ENCODE data around the gene FLII. TPM values are rescaled to one million over a fixed set of nuclear protein-coding genes. Genes with fewer than 3 reads are reported as not detected.
"Not testable (repeated sequence)": the region's sequence is repeated elsewhere in the genome, so short reads cannot be mapped to it uniquely, and the experiment has no call there.

Gene FLII
- total and polyA plus RNA-seq, 2 of the 8 experiments (the other 6 are each of a cell fraction or from before 2014, with no cell fraction given): 300 to 549 TPM

GRCh38 chr17:18298061-18298460 is 39.5 kb upstream of the FLII start:
- H2AK5ac ChIP-seq (ENCODE audit: low read depth, low read length); H4K91ac ChIP-seq (replicated peaks; ENCODE audit: insufficient read length, low read length); FAIRE-seq; CTCF ChIA-PET (ENCODE audit: partially characterized antibody); H3K79me2 ChIP-seq (ENCODE audit: control insufficient read depth in 1 of 2, insufficient read depth in 2 of 2, low read length in 2 of 2); H3K18ac ChIP-seq (ENCODE audit: extremely low read depth, low read length); H3K23me2 ChIP-seq (ENCODE audit: low read depth, low read length); H3K56ac ChIP-seq (replicated peaks; ENCODE audit: insufficient read length, low read depth, low read length); H3K23ac ChIP-seq (ENCODE audit: insufficient read length); H4K5ac ChIP-seq (ENCODE audit: insufficient read length, low read depth, low read length); H3K27ac ChIP-seq (ENCODE audit: low read depth, low read length); H3K4ac ChIP-seq (replicated peaks; ENCODE audit: insufficient read length, low read depth, low read length); H3K9ac ChIP-seq (replicated peaks in 1 of 4; ENCODE audit: extremely low read depth in 1 of 4, low read depth in 3 of 4, low read length in 3 of 4); H3K4me2 ChIP-seq (ENCODE audit: insufficient read depth in 1 of 2, low read depth in 2 of 2, low read length in 2 of 2); H3K9me3 ChIP-seq (ENCODE audit: insufficient read depth in 2 of 2, low read depth in 1 of 2, low read length in 1 of 2); POLR2A ChIA-PET (ENCODE audit: partially characterized antibody); H2AFZ ChIP-seq (ENCODE audit: low read length); DNase-seq (ENCODE audit: low read depth in 1 of 2, low spot score in 2 of 2); H3K27me3 ChIP-seq (replicated peaks in 1 of 4; ENCODE audit: control insufficient read depth in 3 of 4, extremely low read depth in 1 of 4, insufficient read depth in 3 of 4, low read length in 3 of 4); H2BK5ac ChIP-seq (ENCODE audit: low read depth, low read length); H3K79me1 ChIP-seq (ENCODE audit: low read depth, low read length); H2BK12ac ChIP-seq (ENCODE audit: low read depth, low read length); H2BK20ac ChIP-seq (ENCODE audit: low read length); H2BK15ac ChIP-seq (ENCODE audit: low read length); H3K4me3 ChIP-seq (ENCODE audit: extremely low read depth in 1 of 4, insufficient read depth in 2 of 4, low read depth in 3 of 4, low read length in 4 of 4); H3K14ac ChIP-seq (ENCODE audit: insufficient read length); H4K20me1 ChIP-seq (replicated peaks in 1 of 2; ENCODE audit: control insufficient read depth in 1 of 2, insufficient read depth in 2 of 2, low read length in 2 of 2); H2BK120ac ChIP-seq (replicated peaks; ENCODE audit: low read depth, low read length); H4K8ac ChIP-seq (ENCODE audit: extremely low read depth, insufficient read depth, low read length); H3K4me1 ChIP-seq (replicated peaks in 1 of 4; ENCODE audit: control insufficient read depth in 3 of 4, insufficient read depth in 4 of 4, low read length in 3 of 4): not testable (repeated sequence)
- peaks cover 16 to 63% (median 45%) of the 10 kb centered on the region in 4 experiments for H3K36me3 ChIP-seq (ENCODE audit: control insufficient read depth in 2 of 4, insufficient read depth in 4 of 4, low read length in 3 of 4)
- 100% methylated on average over 1 of the region's 30 CpGs; no CpG with 5 or more reads in 1 of the 2 experiments for WGBS, 2 experiments (ENCODE audit: extremely low coverage in 1 of 2, insufficient coverage in 1 of 2, insufficient read length in 1 of 2, insufficient replicate concordance in 2 of 2, low coverage in 1 of 2, low lambda C conversion rate in 2 of 2, missing lambda C conversion rate in 1 of 2)
